Transverse colon (tissue), 4 donors: ENCODE results near the gene VPS18. TPM values are rescaled to one million over a fixed set of nuclear protein-coding genes. Genes with fewer than 3 reads are reported as not detected.
"Not testable (repeated sequence)": the region's sequence is repeated elsewhere in the genome, so short reads cannot be mapped to it uniquely, and the experiment has no call there.

ENCODE experiments used
- DNase-seq: peaks from one replicate; pipeline ENCODE4 v3.0.0-alpha.2; 2019
- H3K27ac ChIP-seq, 4 donors: fragments of 200-600 bp; sonication (generic); 2 replicates each; pipeline ENCODE4 v1.5.1; 2016 to 2018; ENCODE audit warnings: inconsistent platforms in 4 of 4
- H3K27me3 ChIP-seq: fragments of 200-600 bp; sonication (generic); 2 replicates; pipeline ENCODE4 v1.5.1; 2017; ENCODE audit warnings: inconsistent platforms
- H3K36me3 ChIP-seq, 4 donors: fragments of 200-600 bp; sonication (generic); 2 replicates each; pipeline ENCODE4 v1.5.1; 2017 to 2019; ENCODE audit warnings: inconsistent platforms in 4 of 4
- H3K4me1 ChIP-seq, 4 donors: fragments of 200-600 bp; sonication (generic); 2 replicates each; pipeline ENCODE4 v1.5.1; 2017 to 2020; ENCODE audit warnings: inconsistent platforms in 4 of 4
- H3K4me3 ChIP-seq, 4 donors: fragments of 200-600 bp; sonication (generic); 1 replicate in 1 of 4; 2 replicates in 3 of 4; pipeline versions ENCODE4 v1.5.1 to v1.6.1; 2017 to 2019; ENCODE audit warnings: inconsistent platforms in 4 of 4
- H3K9me3 ChIP-seq, 2 donors: fragments of 200-600 bp; sonication (generic); 2 replicates each; pipeline ENCODE4 v1.5.1; 2017 to 2019; ENCODE audit warnings: inconsistent platforms in 2 of 2
- CTCF ChIP-seq, 5 experiments: fragments of 200-600 bp in 3 of 5; fragments of 450-650 bp in 2 of 5; sonication (generic) in 3 of 5; IDR thresholded peaks; 1 replicate in 2 of 5; 2 replicates in 3 of 5; pipeline ENCODE4 v1.5.1; 2016 to 2017; ENCODE audit warnings: antibody characterized with exemption in 5 of 5, inconsistent platforms in 3 of 5, mild to moderate bottlenecking in 2 of 5, moderate library complexity in 1 of 5
- EP300 ChIP-seq: sonication (generic); formaldehyde crosslinking; IDR thresholded peaks from one replicate; pipeline ENCODE4 v1.6.1; 2017; ENCODE audit warnings: antibody characterized with exemption, low read depth
- POLR2A ChIP-seq: fragments of 450-650 bp; IDR thresholded peaks from one replicate; pipeline ENCODE4 v1.6.1; 2016; ENCODE audit warnings: antibody characterized with exemption, mild to moderate bottlenecking, moderate library complexity
- POLR2AphosphoS5 ChIP-seq, 3 donors: sonication (generic); formaldehyde crosslinking; IDR thresholded peaks; one replicate each; pipeline ENCODE4 v1.6.1; 2016; ENCODE audit warnings: antibody characterized with exemption in 3 of 3
- WGBS, 2 donors: methylation state at CpG; one replicate each; pipeline ENCODE4 v1.1.5; 2018; ENCODE audit warnings: low coverage in 1 of 2; 5-methylcytosine and 5-hydroxymethylcytosine counted together
- in situ Hi-C, 4 donors: fragments of 200-750 bp; cut with MboI; loops; one replicate each; pipeline versions ENCODE4 v1.15.0 to v1.15.1; 2017; ENCODE audit warnings: low sequenced_read_pairs in 3 of 4, low pct_ligation_motif_present in 1 of 4, low pct_unique_long_range_greater_than_20kb in 1 of 4
- intact Hi-C: fragments of 100-400 bp; cut with DNase I; formaldehyde crosslinking; loops from one replicate; pipeline ENCODE4 v1.15.1; 2023; ENCODE audit warnings: low total_unique reads
- total RNA-seq, 4 donors: library from RNA; depleted of rRNA; stranded (reverse); fragments of >200 nt; gene quantifications; one replicate each; pipeline ENCODE4 v1.1.0, GENCODE V29; 2016

The VPS18 gene
- total RNA-seq, 4 donors from 2014 or later, result 18.3 to 58.7 (median 21.0) TPM

GRCh38 chr15:40856746-40857145 is 37.5 kb upstream of the VPS18 start:
- WGBS, 2 donors, result 57% methylated on average over 7 of the region's 8 CpGs; no CpG with 5 or more reads in 1 of the 2 donors
- intact Hi-C loops, result no loop called here

GRCh38 chr15:40857601-40858341 is 36.5 kb upstream of the VPS18 start:
- in situ Hi-C loops, result loop anchor here in 1 of 4 donors (5.0 kb wide), 1 partner anchor 35 kb away; the partner anchor contains the start of gene VPS18
- Histone ChIP-seq H3K27me3 (no peaks in the 10 kb centered on the region), H3K4me3 (no peak overlapping the region), H3K36me3 (peaks cover 0 to 7% (median 0%) of the 10 kb centered on the region in 4 donors), H3K9me3 (no peaks in the 10 kb centered on the region), H3K4me1 (peaks cover 3 to 46% (median 37%) of the 10 kb centered on the region in 4 donors), H3K27ac (peak overlapping the region; percentile 73 to 83 (median 76))
- TF ChIP-seq POLR2A (no peak), EP300 (no peak), CTCF (IDR thresholded peaks at IDR 0.05) (peak; percentile 95 to 99 (median 98)), POLR2AphosphoS5 (IDR thresholded peaks at IDR 0.05) (peak in 2 of 3 donors; percentile 55 to 64)
- 28 to 51% methylated on average over 3 to 15 of the region's 15 CpGs for WGBS, 2 donors
- DNase-seq, result peak; percentile 91
- intact Hi-C loops, result loop anchor here (2.0 kb wide), 1 partner anchor 35 kb away; no protein-coding TSS in a partner anchor

More at GRCh38 chr15:40856746-40857145, 37.5 kb upstream of the VPS18 start:
- DNase-seq, result no peak
- H3K4me3 ChIP-seq, result no peak overlapping the region
- in situ Hi-C loops, result loop anchor here in 1 of 4 donors (5.0 kb wide), 1 partner anchor 36 kb away; the partner anchor contains the start of gene VPS18
- H3K36me3 ChIP-seq, result peaks cover 0 to 7% (median 0%) of the 10 kb centered on the region in 4 donors
- H3K27ac ChIP-seq, result peak overlapping the region; percentile 73 to 83 (median 76)
- no peaks in the 10 kb centered on the region for H3K27me3 ChIP-seq
- H3K9me3 ChIP-seq, result no peaks in the 10 kb centered on the region
- H3K4me1 ChIP-seq, result peaks cover 3 to 50% (median 39%) of the 10 kb centered on the region in 4 donors
- TF ChIP-seq POLR2AphosphoS5 (IDR thresholded peaks at IDR 0.05) (no peak), POLR2A (no peak), CTCF (IDR thresholded peaks at IDR 0.05) (no peak), EP300 (no peak)

GRCh38 chr15:40858706-40859105 is 35.5 kb upstream of the VPS18 start:
- H3K27me3 ChIP-seq, result no peaks in the 10 kb centered on the region
- H3K4me3 ChIP-seq, result no peak overlapping the region
- H3K4me1 ChIP-seq, result peaks cover 3 to 50% (median 42%) of the 10 kb centered on the region in 4 donors
- intact Hi-C loops, result loop anchor here (2.0 kb wide), 1 partner anchor 34 kb away; no protein-coding TSS in a partner anchor
- no peak for TF ChIP-seq POLR2AphosphoS5 (IDR thresholded peaks at IDR 0.05)
- TF ChIP-seq EP300, result no peak
- TF ChIP-seq POLR2A, result no peak
- TF ChIP-seq CTCF (IDR thresholded peaks at IDR 0.05), result no peak
- H3K9me3 ChIP-seq, result no peaks in the 10 kb centered on the region
- in situ Hi-C loops, result loop anchor here in 1 of 4 donors (5.0 kb wide), 1 partner anchor 34 kb away; the partner anchor contains the start of gene VPS18
- H3K36me3 ChIP-seq, result peaks cover 0 to 7% (median 0%) of the 10 kb centered on the region in 4 donors
- peak overlapping the region in 3 of 4 donors; percentile 2 to 83 (median 74) for H3K27ac ChIP-seq
- WGBS, 2 donors, result 63 to 100% methylated on average over 1 to 10 of the region's 10 CpGs
- no peak for DNase-seq

GRCh38 chr15:40859206-40859851 is 34.9 kb upstream of the VPS18 start:
- intact Hi-C loops, result loop anchor here (2.0 kb wide), 1 partner anchor 33 kb away; no protein-coding TSS in a partner anchor

GRCh38 chr15:40861147-40861546 is 33.1 kb upstream of the VPS18 start:
- Histone ChIP-seq H3K4me1 (peaks cover 3 to 51% (median 49%) of the 10 kb centered on the region in 4 donors), H3K27ac (peak overlapping the region in 3 of 4 donors; percentile 60 to 78 (median 67))
- intact Hi-C loops, H3K9me3 ChIP-seq, DNase-seq, H3K36me3 ChIP-seq, in situ Hi-C loops, H3K4me3 ChIP-seq, H3K27me3 ChIP-seq: not testable (repeated sequence)
- WGBS, 2 donors, result 63 to 76% methylated on average over 4 of the region's 4 CpGs

More at GRCh38 chr15:40859206-40859851, 34.9 kb upstream of the VPS18 start:
- Histone ChIP-seq H3K27me3 (no peaks in the 10 kb centered on the region), H3K27ac (peak overlapping the region; percentile 55 to 83 (median 65)), H3K9me3 (no peaks in the 10 kb centered on the region), H3K4me1 (peaks cover 3 to 57% (median 47%) of the 10 kb centered on the region in 4 donors), H3K4me3 (no peak overlapping the region), H3K36me3 (peaks cover 0 to 7% (median 0%) of the 10 kb centered on the region in 4 donors)
- DNase-seq, result peak; percentile 92
- WGBS, 2 donors, result 41 to 100% methylated on average over 1 to 18 of the region's 18 CpGs
- in situ Hi-C loops, result loop anchor here in 1 of 4 donors (5.0 kb wide), 1 partner anchor 33 kb away; the partner anchor contains the start of gene VPS18
- TF ChIP-seq POLR2A (peak; percentile 37), POLR2AphosphoS5 (IDR thresholded peaks at IDR 0.05) (peak in 1 of 3 donors; percentile 42), EP300 (no peak), CTCF (IDR thresholded peaks at IDR 0.05) (peak; percentile 72 to 92 (median 76))
